NCI-H1694 (cell line): ENCODE measurements around the gene CHAT.
"Not testable (repeated sequence)": the region's sequence is repeated elsewhere in the genome, so short reads cannot be mapped to it uniquely, and the experiment has no call there.

Source experiments
- DNase-seq: peaks from one replicate; lab custom pipeline; 2025; lab: John Stamatoyannopoulos, UW

Gene CHAT

GRCh38 chr10:49653273-49653929 is 39.6 kb downstream of the CHAT start:
- DNase-seq, result no peak

DNA sequence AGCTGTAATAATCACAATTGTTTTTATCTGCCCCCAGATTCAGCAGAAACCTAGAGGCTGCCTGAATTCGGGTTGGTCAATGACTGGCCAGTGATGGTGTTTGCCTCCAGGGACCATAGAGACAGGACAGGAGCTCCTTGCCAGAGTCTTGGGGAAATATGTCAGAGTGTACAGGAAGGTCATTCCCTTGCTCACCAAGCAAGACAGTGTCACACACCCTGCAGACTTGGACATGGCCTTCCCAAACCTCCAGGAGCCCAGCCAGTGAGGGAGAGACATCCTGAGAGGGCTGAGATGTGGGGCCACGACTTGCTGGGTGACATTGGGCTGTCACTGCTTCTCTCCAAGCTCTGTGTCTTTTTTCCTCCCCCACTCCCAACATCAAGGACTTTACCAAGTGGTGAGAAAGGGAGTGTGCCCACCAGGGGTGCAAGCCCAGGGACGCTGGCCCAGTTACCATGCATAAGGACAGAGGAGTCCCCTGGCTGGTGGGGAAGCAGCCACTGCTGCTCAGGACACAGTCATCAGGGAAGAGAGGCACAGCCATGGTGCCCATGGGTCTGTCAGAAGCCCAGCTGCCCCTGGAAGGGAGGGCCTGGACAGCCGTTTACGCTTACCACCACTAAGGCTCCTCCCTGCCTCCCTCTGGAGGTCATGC is 40.3 kb downstream of the CHAT start:
- DNase-seq, result no peak

- no peak for DNase-seq
Measured at GRCh38 chr10:49655099-49655498, 41.3 kb downstream of the CHAT start.

DNA sequence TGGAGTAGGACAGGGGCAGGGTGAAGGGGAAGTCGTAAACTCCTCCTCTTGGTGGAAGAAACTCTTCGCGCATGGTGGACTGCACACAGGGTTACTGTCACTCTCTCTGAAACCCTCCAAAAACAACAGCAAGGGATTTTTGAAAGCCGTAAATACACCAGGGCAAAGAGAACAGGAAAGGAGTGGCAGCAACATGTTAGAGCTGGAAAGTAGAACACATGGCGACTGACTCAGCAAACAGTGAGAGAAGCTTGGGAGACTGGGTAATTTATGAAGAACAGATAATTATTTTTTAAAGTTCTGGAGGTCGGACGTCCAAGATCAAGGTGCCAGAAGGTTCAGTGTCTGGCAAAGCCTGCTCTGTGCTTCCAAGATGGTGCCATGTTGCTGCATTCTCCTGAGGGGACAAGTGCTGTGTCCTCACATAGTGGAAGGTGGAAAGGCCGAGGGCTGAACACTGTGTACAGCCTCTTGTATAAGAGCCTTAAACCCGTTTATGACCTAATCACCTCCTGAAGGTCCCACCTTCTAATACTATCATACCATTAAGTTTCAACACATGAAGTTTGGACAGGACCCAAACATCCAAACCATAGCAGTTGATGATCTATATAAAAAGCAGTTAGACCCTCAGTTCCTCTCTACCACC is 43.1 kb downstream of the CHAT start:
- DNase-seq, result no peak

DNA sequence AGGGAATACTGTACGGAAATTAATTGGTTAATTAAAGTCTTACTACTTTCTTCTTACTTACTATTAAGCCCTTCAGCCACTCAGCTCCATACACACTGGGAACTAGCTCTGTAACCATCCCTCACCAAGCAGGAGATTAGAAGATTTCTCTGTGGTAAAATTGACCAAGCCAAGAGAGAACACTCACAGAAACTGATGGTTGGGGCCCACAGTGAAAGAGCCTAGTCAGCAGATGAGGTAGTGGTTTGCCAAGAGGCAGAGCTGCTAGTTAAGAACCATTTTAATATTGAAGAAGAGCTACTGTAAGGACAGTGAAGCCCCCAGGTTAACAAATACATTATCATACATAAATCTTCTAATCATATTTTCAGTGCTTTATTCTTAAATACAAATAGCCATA is 43.8 kb downstream of the CHAT start:
- DNase-seq, result no peak

DNA sequence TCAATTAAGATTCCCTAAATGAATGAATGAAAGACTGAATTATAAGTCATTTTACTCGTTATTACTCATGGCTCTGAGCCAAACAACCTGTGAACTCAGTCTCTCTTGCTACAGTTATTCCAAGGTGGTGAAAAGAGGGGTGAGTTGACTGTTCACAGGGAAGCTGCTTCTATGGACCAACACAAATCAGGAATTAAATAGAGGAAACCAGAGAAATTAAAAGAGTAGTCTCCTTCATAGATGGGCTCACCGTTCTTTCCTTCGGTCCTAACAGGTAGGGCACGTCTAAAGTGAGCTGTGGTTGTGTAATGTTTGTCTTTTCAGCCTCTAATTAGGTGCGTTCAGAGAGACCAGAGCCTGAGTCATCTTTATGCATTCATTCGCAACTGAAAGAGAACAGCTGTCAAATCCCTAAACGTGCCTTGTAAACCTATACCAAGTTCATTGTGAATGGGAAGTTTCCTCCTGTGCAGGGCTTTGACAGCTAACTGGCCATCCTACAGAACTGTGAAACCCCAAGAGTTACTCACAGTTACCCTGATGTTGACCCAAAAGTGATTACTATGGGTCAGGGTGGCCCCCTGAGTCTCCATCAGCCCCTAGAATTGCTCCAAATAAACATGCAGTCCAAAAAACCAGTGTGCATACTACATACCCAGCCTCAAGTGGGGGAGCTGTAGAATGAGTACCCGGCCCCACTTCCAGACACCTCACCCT is 47.5 kb downstream of the CHAT start:
- peak; percentile 3 for DNase-seq

DNA sequence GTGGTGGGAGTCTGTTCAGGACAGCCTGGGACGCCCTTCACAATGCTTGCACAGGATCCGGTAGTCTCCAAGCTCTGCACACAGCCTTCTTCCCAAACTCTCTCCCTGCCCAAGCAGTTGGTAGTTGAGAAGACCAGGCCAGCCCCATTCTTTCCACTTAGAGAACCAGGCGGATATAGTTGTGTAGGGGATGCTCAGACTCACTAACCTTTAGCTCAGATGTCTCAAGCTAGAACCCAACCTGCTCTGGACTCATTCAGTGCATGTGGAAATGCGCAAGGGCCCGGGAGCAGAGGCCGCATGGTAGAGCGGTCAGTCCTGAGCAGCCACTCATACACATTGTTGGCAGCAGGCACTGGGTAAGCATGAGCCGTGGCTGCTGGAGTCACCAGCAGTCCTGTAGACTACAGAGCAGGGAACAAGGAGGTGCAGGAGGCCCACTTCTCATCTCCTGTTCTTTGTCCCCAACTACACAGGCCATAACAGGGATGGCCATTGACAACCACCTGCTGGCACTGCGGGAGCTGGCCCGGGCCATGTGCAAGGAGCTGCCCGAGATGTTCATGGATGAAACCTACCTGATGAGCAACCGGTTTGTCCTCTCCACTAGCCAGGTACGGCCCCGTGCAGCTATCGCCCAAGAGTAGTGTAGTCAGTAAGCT is 48.5 kb downstream of the CHAT start:
- no peak for DNase-seq

DNA sequence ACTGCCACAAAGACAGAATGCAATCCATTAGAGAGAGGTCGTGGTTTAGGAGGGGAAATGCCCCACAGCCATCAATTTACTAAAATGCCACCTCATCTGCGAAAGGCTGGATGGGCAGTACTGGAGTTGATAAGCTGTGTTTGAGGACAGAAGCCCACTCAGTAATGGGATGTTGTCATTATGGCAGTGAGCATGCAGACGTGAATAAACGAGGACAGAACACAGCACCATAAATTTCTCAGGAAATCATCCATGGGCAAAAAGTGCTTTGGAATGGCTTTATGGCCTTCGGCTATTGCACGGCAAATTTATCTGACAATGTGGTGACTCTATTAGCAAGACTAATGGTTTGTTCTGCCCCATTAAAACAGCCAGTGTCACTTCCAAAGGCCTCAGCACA is 49.8 kb downstream of the CHAT start:
- no peak for DNase-seq

GRCh38 chr10:49664006-49664841 is 50.4 kb downstream of the CHAT start:
- DNase-seq, result no peak

DNA sequence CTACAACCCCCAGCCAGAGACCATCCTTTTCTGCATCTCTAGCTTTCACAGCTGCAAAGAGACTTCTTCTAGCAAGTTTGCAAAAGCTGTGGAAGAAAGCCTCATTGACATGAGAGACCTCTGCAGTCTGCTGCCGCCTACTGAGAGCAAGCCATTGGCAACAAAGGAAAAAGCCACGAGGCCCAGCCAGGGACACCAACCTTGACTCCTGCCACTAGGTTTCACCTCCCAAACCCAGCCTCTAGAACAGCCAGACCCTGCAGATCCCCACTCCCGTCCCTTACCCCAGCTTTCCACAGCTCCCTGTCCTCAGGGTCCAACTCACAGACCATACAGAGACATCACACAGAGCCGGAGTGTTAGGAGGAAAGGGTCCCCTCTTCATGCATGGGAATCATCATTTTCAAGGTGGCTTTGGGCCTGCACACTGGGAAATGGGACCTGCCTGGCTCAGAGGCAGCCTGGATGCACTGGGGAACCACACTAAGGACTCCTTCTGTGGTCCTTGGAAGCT is 51.1 kb downstream of the CHAT start:
- DNase-seq, result no peak

- no peak for DNase-seq
Measured at GRCh38 chr10:49666054-49666615, 52.3 kb downstream of the CHAT start.

DNA sequence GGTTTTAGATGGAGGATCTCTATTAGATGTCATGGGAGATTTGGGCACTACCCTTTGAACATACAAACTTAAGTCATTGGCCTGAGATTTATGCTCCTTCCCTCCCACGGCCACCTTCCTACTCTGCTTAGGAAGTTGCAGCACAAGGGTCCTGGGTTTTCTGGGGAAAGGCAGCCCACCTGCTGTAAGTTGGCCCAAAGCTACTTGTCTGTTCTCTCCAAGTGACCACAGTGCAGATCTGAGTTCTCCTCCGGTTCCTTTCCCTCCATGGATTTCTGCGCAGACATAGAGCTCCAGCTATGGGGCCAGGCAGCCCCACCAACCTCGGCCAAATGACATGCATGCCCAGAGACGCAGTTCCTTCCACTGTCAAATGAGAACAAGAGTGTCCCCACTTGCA is 52.8 kb downstream of the CHAT start:
- DNase-seq, result no peak

DNA sequence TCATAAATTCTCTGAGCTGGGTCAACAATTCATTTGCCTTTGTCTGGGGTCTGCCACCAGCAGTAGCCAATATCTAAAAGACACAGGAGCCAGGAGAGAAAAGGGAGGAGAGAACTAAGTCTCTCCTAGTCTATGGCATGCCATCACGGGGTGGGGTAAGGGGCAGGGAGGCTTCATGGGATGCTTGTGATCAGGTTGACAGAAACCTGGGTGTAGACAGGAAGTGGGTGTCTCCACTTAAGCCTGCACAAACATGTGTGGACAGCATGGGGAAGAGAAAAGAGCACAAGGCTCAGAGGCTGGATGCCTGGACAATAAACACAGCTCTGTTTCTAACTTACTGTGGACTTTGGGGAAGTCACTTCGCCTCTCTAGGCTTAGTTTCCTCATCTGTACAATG is 54.2 kb downstream of the CHAT start:
- DNase-seq, result no peak

GRCh38 chr10:49668684-49669083 is 54.8 kb downstream of the CHAT start:
- DNase-seq, result peak; percentile 7

GRCh38 chr10:49678827-49679479 is 65.1 kb downstream of the CHAT start:
- DNase-seq, result no peak

DNA sequence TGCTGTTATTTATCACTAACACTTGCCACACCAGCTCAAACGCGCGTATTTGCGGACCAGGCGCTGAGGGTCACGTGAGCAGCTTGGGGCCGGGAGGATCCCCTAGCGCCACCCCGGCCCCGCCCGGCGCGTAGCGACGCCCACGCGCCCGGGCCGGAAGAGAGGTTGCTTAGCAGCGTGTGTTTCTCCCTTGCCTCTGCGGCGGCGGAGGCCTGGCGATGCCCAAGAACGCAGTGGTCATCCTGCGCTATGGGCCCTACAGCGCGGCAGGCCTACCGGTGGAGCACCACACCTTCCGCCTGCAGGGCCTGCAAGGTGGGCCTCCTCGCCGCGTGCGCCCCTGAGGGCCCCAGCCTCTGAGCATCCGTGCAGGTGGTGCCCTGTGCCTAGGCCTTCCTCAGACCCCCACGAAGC is 65.7 kb downstream of the CHAT start, which contains the start of gene C10orf53:
TSS of gene C10orf53 (plus strand) at position 172 of the 414 bp plus-strand sequence. CDS start at position 219, 47 bp downstream.
- no peak for DNase-seq

GRCh38 chr10:49682449-49682848 is 68.6 kb downstream of the CHAT start:
- DNase-seq, result not testable (repeated sequence)

- DNase-seq, result no peak
Measured at GRCh38 chr10:49682879-49683278, 69.0 kb downstream of the CHAT start.

DNA sequence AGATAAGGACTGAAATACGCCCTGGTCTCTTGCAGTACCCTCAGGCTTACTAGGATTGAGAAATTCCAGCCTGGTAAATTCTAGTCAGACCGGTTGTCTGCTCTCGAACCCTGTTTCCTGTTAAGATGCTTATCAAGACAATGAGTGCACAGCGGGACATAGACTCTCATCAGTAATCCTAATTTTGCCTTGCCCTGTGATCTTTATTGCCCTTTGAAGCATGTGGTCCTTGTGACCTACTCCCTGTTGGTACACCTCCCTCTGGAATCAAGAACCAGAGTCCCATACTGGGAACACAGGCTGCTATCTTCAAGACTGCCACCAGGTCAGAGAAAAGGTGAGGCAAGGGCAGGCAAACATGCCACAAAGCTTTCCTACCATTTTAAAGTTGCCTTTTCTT is 72.8 kb downstream of the CHAT start:
- DNase-seq, result no peak

DNA sequence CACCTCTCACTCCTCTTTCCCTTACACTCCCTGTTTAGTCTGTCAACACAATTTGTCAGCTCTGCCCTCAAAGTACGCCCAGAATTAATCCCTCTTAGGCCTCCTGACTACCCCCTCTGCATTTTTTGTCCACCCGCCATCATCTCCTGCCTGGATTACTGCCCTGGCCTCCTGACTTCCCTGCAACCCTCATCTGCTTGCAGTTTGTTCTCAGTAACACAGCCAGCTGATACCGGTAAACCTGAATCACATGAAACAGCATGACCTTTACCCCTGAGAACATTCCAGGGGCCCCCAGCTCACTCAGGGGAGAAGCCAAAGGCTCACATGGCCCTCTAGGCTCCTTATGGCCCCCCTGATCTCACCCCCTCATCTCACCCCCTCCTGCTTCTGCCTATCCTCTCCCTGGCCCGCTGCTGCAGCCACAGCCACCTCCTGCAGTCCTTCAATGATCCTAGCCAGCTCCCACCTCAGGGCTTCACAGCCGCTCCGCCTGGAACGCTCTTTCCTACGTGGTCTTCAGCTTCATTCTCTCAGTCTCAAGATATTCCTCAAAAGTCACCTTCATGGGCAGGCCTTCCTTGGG is 74.5 kb downstream of the CHAT start:
- no peak for DNase-seq
